Activated CD4-positive, alpha-beta T cell treated with anti-CD3 and anti-CD28 coated beads for 4 hours (primary cell): ENCODE data around the gene ACVR2B.
"Not testable (repeated sequence)": the region's sequence is repeated elsewhere in the genome, so short reads cannot be mapped to it uniquely, and the experiment has no call there.

Source experiments
- DNase-seq, 2 donors: peaks; one replicate each; pipeline ENCODE4 v3.0.0-alpha.2; 2020

Gene ACVR2B

GRCh38 chr3:38453075-38453912, at the start of gene ACVR2B:
TSS of gene ACVR2B (plus strand) at chr3:38453890. CDS start at chr3:38454323, 433 bp downstream.
- DNase-seq: peak; percentile 74 to 77

GRCh38 chr3:38404286-38404685, 49.4 kb upstream of the ACVR2B start:
- DNase-seq: no peak

DNA sequence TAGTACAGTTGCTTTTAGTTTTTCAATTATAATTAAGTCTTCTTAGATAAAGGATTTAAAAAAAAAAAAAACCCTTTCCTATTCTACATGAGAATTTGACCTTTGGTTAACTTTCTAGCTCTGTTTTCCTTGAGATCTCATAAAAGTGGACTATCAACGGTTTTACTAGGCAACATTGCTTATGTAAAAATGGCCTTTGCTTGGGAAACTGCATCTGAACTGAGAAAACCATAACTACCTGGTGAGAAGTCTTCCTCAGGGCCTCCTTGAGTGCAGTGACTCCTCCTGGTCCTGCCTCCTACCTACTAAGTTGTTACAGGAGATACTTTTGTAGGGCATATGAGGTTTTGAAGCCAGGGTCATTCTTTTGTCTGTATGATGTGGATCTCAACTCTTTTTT, 42.1 kb upstream of the ACVR2B start:
- no peak for DNase-seq

- not testable (repeated sequence) for DNase-seq
Observed at GRCh38 chr3:38420758-38421157, 32.9 kb upstream of the ACVR2B start.

- no peak for DNase-seq
Observed at GRCh38 chr3:38421679-38422336, 31.9 kb upstream of the ACVR2B start.

GRCh38 chr3:38426798-38427426, 26.8 kb upstream of the ACVR2B start:
- DNase-seq: not testable (repeated sequence)

DNA sequence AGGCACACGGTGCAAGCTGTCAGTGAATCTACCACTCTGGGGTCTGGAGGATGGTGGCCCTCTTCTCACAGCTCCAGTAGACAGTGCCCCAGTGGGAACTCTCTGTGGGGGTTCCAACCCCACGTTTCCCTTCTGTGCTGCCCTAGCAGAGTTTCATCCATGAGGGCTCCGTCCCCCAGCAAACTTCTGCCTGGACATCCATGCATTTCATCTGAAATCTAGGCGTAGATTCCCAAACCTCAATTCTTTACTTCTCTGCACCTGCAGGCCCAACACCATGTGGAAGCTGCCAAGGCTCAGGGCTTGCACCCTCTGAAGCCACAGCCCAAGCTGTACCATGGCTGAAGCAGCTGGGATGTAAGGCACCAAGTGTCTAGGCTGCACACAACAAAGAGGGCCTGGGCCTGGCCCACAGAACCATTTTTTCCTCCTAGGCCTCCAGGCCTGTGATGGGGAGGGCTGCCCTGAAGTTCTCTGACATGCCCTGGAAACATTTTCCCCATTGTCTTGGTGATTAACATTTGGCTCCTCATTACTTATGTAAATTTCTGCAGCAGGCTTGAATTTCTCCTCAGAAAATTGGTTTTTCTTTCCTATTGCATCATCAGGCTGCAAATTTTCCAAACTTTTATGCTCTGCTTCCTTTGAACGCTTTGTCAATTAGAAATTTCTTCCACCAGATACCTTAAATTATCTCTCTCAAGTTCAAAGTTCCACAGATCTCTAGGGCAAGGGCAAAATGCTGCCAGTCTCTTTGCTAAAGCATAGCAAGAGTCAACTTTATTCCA, 20.6 kb upstream of the ACVR2B start:
- not testable (repeated sequence) for DNase-seq

GRCh38 chr3:38433661-38434060, 20.0 kb upstream of the ACVR2B start:
- not testable (repeated sequence) for DNase-seq

GRCh38 chr3:38438436-38439069, 15.1 kb upstream of the ACVR2B start:
- not testable (repeated sequence) for DNase-seq

DNA sequence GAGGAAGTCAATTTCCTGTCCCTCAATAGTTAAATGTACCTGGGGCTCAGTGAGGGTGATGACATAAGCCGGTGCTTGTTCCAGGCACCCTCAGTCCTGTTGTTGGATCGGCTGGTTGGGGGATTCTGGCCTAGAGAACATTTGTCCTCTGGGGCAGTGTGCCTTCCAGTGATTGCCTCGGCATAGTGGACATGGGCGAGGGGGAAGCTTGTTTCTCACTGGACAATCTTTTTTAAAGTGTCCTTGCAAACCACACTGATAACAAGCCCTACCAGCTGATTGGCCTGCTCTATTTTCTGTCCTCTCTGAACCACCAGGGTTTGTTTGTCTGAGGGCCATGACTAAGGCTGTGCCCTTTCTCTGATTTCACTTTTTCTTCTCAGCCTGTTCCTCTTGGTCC, 10.5 kb upstream of the ACVR2B start:
- not testable (repeated sequence) for DNase-seq

GRCh38 chr3:38446085-38446686, 7.5 kb upstream of the ACVR2B start:
- no peak for DNase-seq

- DNase-seq: no peak
Observed at GRCh38 chr3:38446812-38447211, 6.9 kb upstream of the ACVR2B start.

DNA sequence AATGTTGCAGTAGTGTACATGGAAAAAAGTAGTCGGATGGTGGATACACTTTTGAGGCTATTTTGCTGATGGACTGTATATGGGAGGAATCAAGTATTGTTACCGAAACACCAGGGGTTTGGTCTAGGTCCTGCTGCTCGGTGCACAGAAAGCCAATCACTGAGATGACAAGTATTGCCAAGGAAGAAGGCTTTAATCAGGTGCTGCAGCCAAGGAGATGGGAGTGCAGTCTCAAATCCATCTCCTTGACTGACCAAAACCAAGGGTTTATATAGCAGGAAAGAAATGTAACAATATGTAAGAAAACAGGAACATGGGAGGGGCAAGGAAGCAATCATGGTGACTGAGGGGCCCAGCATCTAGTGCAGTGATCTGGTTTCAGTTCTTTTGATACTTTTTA, 2.8 kb upstream of the ACVR2B start:
- no peak for DNase-seq

DNA sequence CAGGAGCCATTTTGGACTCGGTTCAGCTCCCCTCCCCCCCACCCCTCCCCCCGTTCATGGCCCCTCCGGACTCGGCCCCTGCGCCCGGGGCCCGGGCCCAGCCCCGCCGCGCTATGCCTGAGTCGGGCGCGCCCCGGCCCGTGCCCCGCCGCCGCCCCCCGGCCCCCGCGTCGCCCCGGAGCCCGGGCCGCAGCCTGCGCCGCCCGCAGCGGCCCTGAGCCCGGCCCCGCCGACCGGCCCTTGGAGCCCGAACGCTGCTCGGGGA, 155 bp downstream of the ACVR2B start:
- no peak for DNase-seq

DNA sequence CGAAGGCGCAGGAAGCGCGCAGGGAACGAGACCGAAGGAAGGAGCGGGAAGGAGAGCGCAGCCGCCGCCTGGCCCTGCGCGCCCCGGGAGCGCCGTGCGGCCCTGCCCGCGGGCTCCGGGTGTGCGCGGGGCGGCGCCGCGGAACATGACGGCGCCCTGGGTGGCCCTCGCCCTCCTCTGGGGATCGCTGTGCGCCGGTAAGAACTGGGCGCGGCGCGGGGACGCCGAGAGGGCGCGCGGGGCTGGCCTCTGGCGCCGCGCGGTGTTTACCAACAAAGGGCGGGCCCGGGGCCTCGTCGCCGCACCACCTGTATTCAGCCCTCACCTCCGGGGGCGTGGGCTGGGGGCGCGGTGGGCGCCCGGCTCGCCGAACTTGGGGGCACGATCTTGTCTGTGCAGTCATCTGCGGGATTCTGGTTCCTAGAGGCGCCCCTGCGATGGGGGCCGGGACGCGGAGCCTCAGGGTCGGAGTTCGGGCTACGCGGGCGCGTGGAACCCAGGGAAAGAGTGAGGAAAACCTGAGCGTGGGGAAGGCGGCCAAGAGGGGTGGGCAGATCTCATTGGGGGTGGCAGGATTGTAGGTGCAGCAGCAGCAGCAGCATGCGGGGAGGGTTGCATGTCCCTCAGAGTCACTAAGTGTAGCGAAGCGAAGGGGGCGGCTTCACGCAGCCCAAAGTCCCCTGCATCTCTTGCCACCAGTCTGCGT, 641 bp downstream of the ACVR2B start:
- DNase-seq: peak; percentile 13 to 14

DNA sequence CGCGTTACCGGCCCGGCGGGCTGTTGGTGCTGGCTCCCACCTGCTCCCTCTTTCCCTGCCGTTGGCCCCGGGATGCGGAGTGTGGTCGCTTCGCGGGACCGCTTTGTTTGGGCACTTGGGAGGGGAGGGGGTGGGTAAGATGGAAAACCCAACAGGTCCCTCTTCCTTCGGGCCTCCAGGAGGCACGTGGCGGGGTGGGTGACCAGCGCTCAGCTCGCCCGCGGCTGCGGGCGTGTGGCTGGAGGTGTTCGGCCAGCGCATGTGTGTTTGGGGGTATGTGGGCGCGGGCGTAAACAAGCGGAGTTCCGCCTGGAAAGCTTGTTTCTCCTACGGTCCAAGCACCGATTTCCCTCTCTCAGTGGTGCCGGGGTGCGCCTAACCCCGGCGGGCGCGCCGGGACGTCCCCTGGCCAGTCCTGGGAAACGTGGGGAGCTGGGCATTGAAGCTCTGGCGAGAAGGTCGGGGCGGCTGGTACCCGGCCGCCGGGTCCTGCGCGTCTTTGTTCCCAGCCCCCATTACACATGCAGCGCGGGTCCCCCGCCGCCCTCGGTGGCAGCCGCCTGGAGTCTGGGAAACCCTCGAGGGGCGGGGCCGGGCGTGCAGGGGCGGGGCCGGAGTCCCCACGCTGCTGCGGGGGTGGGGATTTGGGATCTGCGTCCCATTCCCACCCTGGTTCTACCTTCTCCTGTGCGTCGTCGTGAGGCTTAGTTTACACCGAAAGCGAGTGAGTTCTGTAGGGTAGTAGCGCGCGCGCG, 1.4 kb downstream of the ACVR2B start:
- peak; percentile 27 to 28 for DNase-seq

GRCh38 chr3:38455639-38456430, 2.1 kb downstream of the ACVR2B start:
- DNase-seq: no peak

- DNase-seq: no peak
Observed at GRCh38 chr3:38457111-38458003, 3.7 kb downstream of the ACVR2B start.
